DND-41 (cell line): ENCODE measurements around the gene POC1A.
"Not testable (repeated sequence)": the region's sequence is repeated elsewhere in the genome, so short reads cannot be mapped to it uniquely, and the experiment has no call there.

Source experiments
- ATAC-seq: fragments of 200-7000 bp; cut with Tn5 transposase; 3 replicates; pipeline ENCODE4 v1.9.1; 2021; ENCODE audit warnings: low read depth; ENCODE audit not compliant: insufficient read depth
- DNase-seq: peaks from one replicate; pipeline ENCODE4 v3.0.0-alpha.2; 2020
- H2AFZ ChIP-seq: 2 replicates; pipeline ENCODE4 v1.6.0; 2012; ENCODE audit warnings: low read depth, low read length
- H3K27ac ChIP-seq: 2 replicates; pipeline ENCODE4 v1.5.1; 2012; ENCODE audit warnings: low read length, inconsistent platforms
- H3K27me3 ChIP-seq: fragments of 200-600 bp; sonication (generic); 2 replicates; pipeline ENCODE4 v1.6.0; 2012; ENCODE audit warnings: low read length, mild to moderate bottlenecking, inconsistent platforms; ENCODE audit not compliant: insufficient read depth, poor library complexity
- H3K36me3 ChIP-seq: 2 replicates; pipeline ENCODE4 v1.5.1; 2012; ENCODE audit warnings: low read length, inconsistent platforms; ENCODE audit not compliant: insufficient read depth
- H3K4me1 ChIP-seq: 2 replicates; pipeline ENCODE4 v1.5.1; 2012; ENCODE audit warnings: mild to moderate bottlenecking, low read length; ENCODE audit not compliant: insufficient read depth
- H3K4me2 ChIP-seq: 2 replicates; pipeline ENCODE4 v1.6.0; 2012; ENCODE audit warnings: mild to moderate bottlenecking, moderate library complexity, low read length, inconsistent platforms; ENCODE audit not compliant: insufficient read depth
- H3K4me3 ChIP-seq, 2 experiments: fragments of 200-600 bp in 1 of 2; shearing (Covaris generic) in 1 of 2; 2 replicates each; pipeline ENCODE4 v1.5.1; 2012 to 2016; ENCODE audit warnings: inconsistent platforms in 2 of 2, low read length in 2 of 2, mild to moderate bottlenecking in 2 of 2, low read depth in 1 of 2, moderate library complexity in 1 of 2
- H3K79me2 ChIP-seq: 2 replicates; pipeline ENCODE4 v1.6.0; 2012; ENCODE audit warnings: low read length, inconsistent platforms; ENCODE audit not compliant: insufficient read depth
- H3K9ac ChIP-seq: 2 replicates; pipeline ENCODE4 v1.6.0; 2012; ENCODE audit warnings: low read depth, mild to moderate bottlenecking, inconsistent platforms, low read length, moderate library complexity
- H3K9me3 ChIP-seq: 2 replicates; pipeline ENCODE4 v1.5.1; 2012; ENCODE audit warnings: low read length, moderate library complexity, mild to moderate bottlenecking, inconsistent platforms; ENCODE audit not compliant: insufficient read depth, severe bottlenecking
- H4K20me1 ChIP-seq: 2 replicates; pipeline ENCODE4 v1.6.0; 2012; ENCODE audit warnings: low read length; ENCODE audit not compliant: insufficient read depth
- EZH2 ChIP-seq: IDR thresholded peaks from 3 replicates; pipeline ENCODE4 v1.6.1; 2012; ENCODE audit warnings: borderline replicate concordance, low read depth, mild to moderate bottlenecking, moderate library complexity, low read length, inconsistent platforms; ENCODE audit not compliant: severe bottlenecking
- TF ChIP-seq, protein P1 (sequence below): IDR thresholded peaks from 2 replicates; pipeline ENCODE4 v1.5.1; 2012; ENCODE audit warnings: borderline replicate concordance, low read length, moderate library complexity, mild to moderate bottlenecking; ENCODE audit not compliant: poor library complexity, severe bottlenecking; ENCODE audit errors: extremely low read depth

The POC1A gene

GRCh38 chr3:52159503-52159902 lies 5.3 kb upstream of the POC1A start:
- Histone ChIP-seq H3K27me3 (no peaks in the 10 kb centered on the region), H3K4me2 (no peak overlapping the region), H3K4me1 (peaks cover 10% of the 10 kb centered on the region), H3K4me3 (no peak overlapping the region), H2AFZ (no peak overlapping the region), H3K27ac (no peak overlapping the region), H3K36me3 (no peaks in the 10 kb centered on the region), H3K79me2 (no peaks in the 10 kb centered on the region), H4K20me1 (no peaks in the 10 kb centered on the region), H3K9ac (no peak overlapping the region), H3K9me3 (no peaks in the 10 kb centered on the region)
- TF ChIP-seq, protein P1, sequence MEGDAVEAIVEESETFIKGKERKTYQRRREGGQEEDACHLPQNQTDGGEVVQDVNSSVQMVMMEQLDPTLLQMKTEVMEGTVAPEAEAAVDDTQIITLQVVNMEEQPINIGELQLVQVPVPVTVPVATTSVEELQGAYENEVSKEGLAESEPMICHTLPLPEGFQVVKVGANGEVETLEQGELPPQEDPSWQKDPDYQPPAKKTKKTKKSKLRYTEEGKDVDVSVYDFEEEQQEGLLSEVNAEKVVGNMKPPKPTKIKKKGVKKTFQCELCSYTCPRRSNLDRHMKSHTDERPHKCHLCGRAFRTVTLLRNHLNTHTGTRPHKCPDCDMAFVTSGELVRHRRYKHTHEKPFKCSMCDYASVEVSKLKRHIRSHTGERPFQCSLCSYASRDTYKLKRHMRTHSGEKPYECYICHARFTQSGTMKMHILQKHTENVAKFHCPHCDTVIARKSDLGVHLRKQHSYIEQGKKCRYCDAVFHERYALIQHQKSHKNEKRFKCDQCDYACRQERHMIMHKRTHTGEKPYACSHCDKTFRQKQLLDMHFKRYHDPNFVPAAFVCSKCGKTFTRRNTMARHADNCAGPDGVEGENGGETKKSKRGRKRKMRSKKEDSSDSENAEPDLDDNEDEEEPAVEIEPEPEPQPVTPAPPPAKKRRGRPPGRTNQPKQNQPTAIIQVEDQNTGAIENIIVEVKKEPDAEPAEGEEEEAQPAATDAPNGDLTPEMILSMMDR: no peak
- TF ChIP-seq EZH2: no peak
- DNase-seq: no peak
- no peak for ATAC-seq

DNA sequence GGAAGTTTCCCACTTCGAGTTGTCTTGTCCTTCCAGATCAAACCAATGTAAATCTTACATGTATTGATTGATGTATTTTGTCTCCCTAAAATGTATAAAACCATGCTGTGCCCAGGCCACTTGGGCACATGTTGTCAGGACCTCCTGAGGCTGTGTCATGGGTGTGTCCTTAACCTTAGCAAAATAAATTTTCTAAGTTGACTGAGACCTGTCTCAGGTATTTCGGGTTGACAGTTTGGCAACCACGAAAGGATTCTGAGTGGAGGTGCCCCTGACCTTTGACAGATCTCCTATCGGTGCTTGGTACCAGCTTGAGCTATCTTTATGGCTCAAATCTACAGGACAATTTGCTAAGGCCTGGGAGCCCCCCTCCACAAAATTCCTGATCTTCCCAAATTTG lies 1.7 kb upstream of the POC1A start:
- Histone ChIP-seq H3K79me2 (peaks cover 28% of the 10 kb centered on the region), H3K36me3 (peaks cover 5% of the 10 kb centered on the region), H3K9ac (no peak overlapping the region), H3K4me2 (peak overlapping the region; percentile 91; the same call in 1 of the 2 replicates), H3K4me1 (peaks cover 25% of the 10 kb centered on the region), H3K27me3 (no peaks in the 10 kb centered on the region), H3K27ac (no peak overlapping the region), H2AFZ (no peak overlapping the region; the same call in 1 of the 2 replicates), H3K9me3 (no peaks in the 10 kb centered on the region), H3K4me3 (no peak overlapping the region), H4K20me1 (peaks cover 5% of the 10 kb centered on the region; the same call in 1 of the 2 replicates)
- no peak for DNase-seq
- ATAC-seq: no peak
- no peak for TF ChIP-seq EZH2
- TF ChIP-seq, protein P1: no peak

DNA sequence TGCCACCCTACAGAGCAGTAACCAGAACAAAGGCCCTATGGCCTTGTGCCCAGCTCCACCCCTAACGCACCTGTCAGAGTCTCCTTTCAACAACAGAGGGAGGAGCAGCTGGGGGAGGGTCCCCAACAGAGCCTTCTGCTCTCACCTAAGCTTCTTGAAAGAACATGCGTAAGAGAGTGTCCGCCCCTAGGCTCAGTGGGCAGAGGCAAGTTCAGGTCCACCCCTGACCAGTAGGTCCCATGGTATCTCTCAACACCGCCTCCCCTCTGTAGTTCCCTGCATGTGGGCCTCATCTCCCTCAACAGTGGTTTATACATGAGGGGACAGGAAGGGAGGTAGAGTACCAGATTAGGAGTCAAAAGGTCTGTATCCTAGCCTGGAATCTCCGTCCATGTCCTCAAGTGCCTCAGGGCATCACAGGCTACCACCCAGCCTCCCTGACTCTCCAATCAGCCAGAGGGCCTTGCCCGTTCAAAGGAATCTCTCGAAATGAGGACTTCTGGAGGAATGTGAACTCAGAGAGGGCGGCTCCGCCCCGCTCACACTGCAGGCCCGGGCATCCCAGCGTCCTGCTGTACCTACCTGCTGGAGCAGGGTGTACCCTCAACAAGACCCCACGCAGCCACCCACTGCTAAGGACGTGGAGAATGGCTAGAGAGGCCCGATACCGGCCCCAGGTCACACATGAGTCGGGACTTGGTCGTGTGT lies 680 bp downstream of the POC1A start:
- peak overlapping the region; percentile 98 for H2AFZ ChIP-seq
- peak overlapping the region; percentile 91 for H3K4me2 ChIP-seq

GRCh38 chr3:52151991-52152390 lies 2.2 kb downstream of the POC1A start:
- not testable (repeated sequence) for H3K27ac ChIP-seq, ATAC-seq, H3K27me3 ChIP-seq, H3K4me2 ChIP-seq, H3K9ac ChIP-seq, H2AFZ ChIP-seq, H3K9me3 ChIP-seq, H3K4me3 ChIP-seq, DNase-seq
- peaks cover 25% of the 10 kb centered on the region for H3K4me1 ChIP-seq
- H3K79me2 ChIP-seq: peaks cover 38% of the 10 kb centered on the region
- H3K36me3 ChIP-seq: peaks cover 40% of the 10 kb centered on the region
- H4K20me1 ChIP-seq: peaks cover 10% of the 10 kb centered on the region; the same call in 1 of the 2 replicates

More for the DNA sequence above, 680 bp downstream of the POC1A start:
- peaks cover 10% of the 10 kb centered on the region; the same call in 1 of the 2 replicates for H4K20me1 ChIP-seq
- H3K27ac ChIP-seq: peak overlapping the region; percentile 87
- H3K79me2 ChIP-seq: peaks cover 38% of the 10 kb centered on the region
- H3K27me3 ChIP-seq: no peaks in the 10 kb centered on the region
- peaks cover 28% of the 10 kb centered on the region for H3K36me3 ChIP-seq
- TF ChIP-seq, protein P1: peak; percentile 41
- TF ChIP-seq EZH2: no peak
- DNase-seq: peak; percentile 44
- ATAC-seq: peak; percentile 7; the same call in 2 of the 3 replicates
- no peaks in the 10 kb centered on the region for H3K9me3 ChIP-seq
- H3K4me3 ChIP-seq: peak overlapping the region; percentile 68 to 84
- peaks cover 25% of the 10 kb centered on the region for H3K4me1 ChIP-seq
- H3K9ac ChIP-seq: peak overlapping the region; percentile 89
